ENCODE measurements around the gene PSMC3.
A peak's percentile ranks its signal among the peaks of the same experiment; 100 is the strongest.

Gene PSMC3

GRCh38 chr11:47395223-47396048 lies 30.8 kb downstream of the PSMC3 start:
- H3K9ac ChIP-seq (ENCODE audit: low read length), result peak overlapping the region; percentile 41

GRCh38 chr11:47394322-47395222 lies 31.7 kb downstream of the PSMC3 start:
- H3K9me3 ChIP-seq (ENCODE audit: control insufficient read depth, low read length), result no peaks in the 10 kb centered on the region
- H3K36me3 ChIP-seq (ENCODE audit: control insufficient read depth, insufficient read depth, low read length), result no peaks in the 10 kb centered on the region
- no peaks in the 10 kb centered on the region for H3K4me1 ChIP-seq (ENCODE audit: control insufficient read depth, insufficient read depth, low read length)
- H3K27me3 ChIP-seq (ENCODE audit: control insufficient read depth, insufficient read depth, low read length), result no peaks in the 10 kb centered on the region
- peak overlapping the region; percentile 41 for H3K9ac ChIP-seq (ENCODE audit: low read length)
- no peak overlapping the region for H3K4me3 ChIP-seq (ENCODE audit: low read length)

More at GRCh38 chr11:47395223-47396048, 30.8 kb downstream of the PSMC3 start:
- H3K36me3 ChIP-seq (ENCODE audit: control insufficient read depth, insufficient read depth, low read length), result no peaks in the 10 kb centered on the region
- H3K27me3 ChIP-seq (ENCODE audit: control insufficient read depth, insufficient read depth, low read length), result no peaks in the 10 kb centered on the region
- no peaks in the 10 kb centered on the region for H3K9me3 ChIP-seq (ENCODE audit: control insufficient read depth, low read length)
- peaks cover 2% of the 10 kb centered on the region for H3K4me1 ChIP-seq (ENCODE audit: control insufficient read depth, insufficient read depth, low read length)
- no peak overlapping the region for H3K4me3 ChIP-seq (ENCODE audit: low read length)

GRCh38 chr11:47394050-47394321 lies 32.3 kb downstream of the PSMC3 start:
- no peaks in the 10 kb centered on the region for H3K27me3 ChIP-seq (ENCODE audit: control insufficient read depth, insufficient read depth, low read length)
- no peak overlapping the region for H3K4me3 ChIP-seq (ENCODE audit: low read length)
- H3K4me1 ChIP-seq (ENCODE audit: control insufficient read depth, insufficient read depth, low read length), result peaks cover 2% of the 10 kb centered on the region
- peak overlapping the region; percentile 8 for H3K9ac ChIP-seq (ENCODE audit: low read length)
- H3K9me3 ChIP-seq (ENCODE audit: control insufficient read depth, low read length), result no peaks in the 10 kb centered on the region
- H3K36me3 ChIP-seq (ENCODE audit: control insufficient read depth, insufficient read depth, low read length), result no peaks in the 10 kb centered on the region

- no peaks in the 10 kb centered on the region for H3K9me3 ChIP-seq (ENCODE audit: control insufficient read depth, low read length)
- H3K27me3 ChIP-seq (ENCODE audit: control insufficient read depth, insufficient read depth, low read length), result no peaks in the 10 kb centered on the region
- no peak overlapping the region for H3K9ac ChIP-seq (ENCODE audit: low read length)
- H3K4me3 ChIP-seq (ENCODE audit: low read length), result no peak overlapping the region
- H3K36me3 ChIP-seq (ENCODE audit: control insufficient read depth, insufficient read depth, low read length), result no peaks in the 10 kb centered on the region
- H3K4me1 ChIP-seq (ENCODE audit: control insufficient read depth, insufficient read depth, low read length), result peaks cover 6% of the 10 kb centered on the region
Observed at GRCh38 chr11:47393163-47394049, 32.8 kb downstream of the PSMC3 start.

- Histone ChIP-seq H3K27me3 (ENCODE audit: control insufficient read depth, insufficient read depth, low read length) (no peaks in the 10 kb centered on the region), H3K36me3 (ENCODE audit: control insufficient read depth, insufficient read depth, low read length) (no peaks in the 10 kb centered on the region), H3K4me3 (ENCODE audit: low read length) (no peak overlapping the region), H3K4me1 (ENCODE audit: control insufficient read depth, insufficient read depth, low read length) (peaks cover 6% of the 10 kb centered on the region), H3K9ac (ENCODE audit: low read length) (no peak overlapping the region), H3K9me3 (ENCODE audit: control insufficient read depth, low read length) (no peaks in the 10 kb centered on the region)
Observed at GRCh38 chr11:47392546-47393162, 33.6 kb downstream of the PSMC3 start.

- peaks cover 6% of the 10 kb centered on the region for H3K4me1 ChIP-seq (ENCODE audit: control insufficient read depth, insufficient read depth, low read length)
- H3K4me3 ChIP-seq (ENCODE audit: low read length), result no peak overlapping the region
- no peak overlapping the region for H3K9ac ChIP-seq (ENCODE audit: low read length)
- H3K36me3 ChIP-seq (ENCODE audit: control insufficient read depth, insufficient read depth, low read length), result no peaks in the 10 kb centered on the region
- H3K9me3 ChIP-seq (ENCODE audit: control insufficient read depth, low read length), result no peaks in the 10 kb centered on the region
- no peaks in the 10 kb centered on the region for H3K27me3 ChIP-seq (ENCODE audit: control insufficient read depth, insufficient read depth, low read length)
Observed at GRCh38 chr11:47391711-47392432, 34.4 kb downstream of the PSMC3 start.

GRCh38 chr11:47391077-47391583 lies 35.1 kb downstream of the PSMC3 start:
- Histone ChIP-seq H3K4me1 (ENCODE audit: control insufficient read depth, insufficient read depth, low read length) (peaks cover 6% of the 10 kb centered on the region), H3K9ac (ENCODE audit: low read length) (no peak overlapping the region), H3K4me3 (ENCODE audit: low read length) (no peak overlapping the region)

GRCh38 chr11:47390422-47390760 lies 35.8 kb downstream of the PSMC3 start:
- Histone ChIP-seq H3K27me3 (ENCODE audit: control insufficient read depth, insufficient read depth, low read length) (no peaks in the 10 kb centered on the region), H3K4me1 (ENCODE audit: control insufficient read depth, insufficient read depth, low read length) (peaks cover 6% of the 10 kb centered on the region), H3K4me3 (ENCODE audit: low read length) (no peak overlapping the region), H3K36me3 (ENCODE audit: control insufficient read depth, insufficient read depth, low read length) (no peaks in the 10 kb centered on the region), H3K9ac (ENCODE audit: low read length) (no peak overlapping the region), H3K9me3 (ENCODE audit: control insufficient read depth, low read length) (no peaks in the 10 kb centered on the region)

More at GRCh38 chr11:47391077-47391583, 35.1 kb downstream of the PSMC3 start:
- no peaks in the 10 kb centered on the region for H3K27me3 ChIP-seq (ENCODE audit: control insufficient read depth, insufficient read depth, low read length)
- H3K36me3 ChIP-seq (ENCODE audit: control insufficient read depth, insufficient read depth, low read length), result no peaks in the 10 kb centered on the region
- H3K9me3 ChIP-seq (ENCODE audit: control insufficient read depth, low read length), result no peaks in the 10 kb centered on the region

GRCh38 chr11:47389577-47390421 lies 36.4 kb downstream of the PSMC3 start:
- Histone ChIP-seq H3K4me3 (ENCODE audit: low read length) (no peak overlapping the region), H3K9ac (ENCODE audit: low read length) (no peak overlapping the region), H3K9me3 (ENCODE audit: control insufficient read depth, low read length) (no peaks in the 10 kb centered on the region), H3K27me3 (ENCODE audit: control insufficient read depth, insufficient read depth, low read length) (no peaks in the 10 kb centered on the region), H3K4me1 (ENCODE audit: control insufficient read depth, insufficient read depth, low read length) (peaks cover 6% of the 10 kb centered on the region), H3K36me3 (ENCODE audit: control insufficient read depth, insufficient read depth, low read length) (no peaks in the 10 kb centered on the region)

- Histone ChIP-seq H3K4me1 (ENCODE audit: control insufficient read depth, insufficient read depth, low read length) (peaks cover 6% of the 10 kb centered on the region), H3K4me3 (ENCODE audit: low read length) (no peak overlapping the region), H3K36me3 (ENCODE audit: control insufficient read depth, insufficient read depth, low read length) (no peaks in the 10 kb centered on the region), H3K9ac (ENCODE audit: low read length) (no peak overlapping the region), H3K9me3 (ENCODE audit: control insufficient read depth, low read length) (no peaks in the 10 kb centered on the region), H3K27me3 (ENCODE audit: control insufficient read depth, insufficient read depth, low read length) (no peaks in the 10 kb centered on the region)
Observed at GRCh38 chr11:47388697-47389576, 37.3 kb downstream of the PSMC3 start.

Measured in mucosa of stomach (tissue), 1 donor.